Fibroblast of gingiva (primary cell): ENCODE results near the gene LARGE1.

ENCODE experiments used
- DNase-seq: peaks from one replicate; pipeline ENCODE4 v3.0.0-alpha.2; 2011; ENCODE audit warnings: low read depth

The LARGE1 gene

GRCh38 chr22:33658775-33659174 is 261.5 kb downstream of the LARGE1 start:
- peak; percentile 62 for DNase-seq

GRCh38 chr22:33657670-33658069 is 262.6 kb downstream of the LARGE1 start:
- DNase-seq = no peak

DNA sequence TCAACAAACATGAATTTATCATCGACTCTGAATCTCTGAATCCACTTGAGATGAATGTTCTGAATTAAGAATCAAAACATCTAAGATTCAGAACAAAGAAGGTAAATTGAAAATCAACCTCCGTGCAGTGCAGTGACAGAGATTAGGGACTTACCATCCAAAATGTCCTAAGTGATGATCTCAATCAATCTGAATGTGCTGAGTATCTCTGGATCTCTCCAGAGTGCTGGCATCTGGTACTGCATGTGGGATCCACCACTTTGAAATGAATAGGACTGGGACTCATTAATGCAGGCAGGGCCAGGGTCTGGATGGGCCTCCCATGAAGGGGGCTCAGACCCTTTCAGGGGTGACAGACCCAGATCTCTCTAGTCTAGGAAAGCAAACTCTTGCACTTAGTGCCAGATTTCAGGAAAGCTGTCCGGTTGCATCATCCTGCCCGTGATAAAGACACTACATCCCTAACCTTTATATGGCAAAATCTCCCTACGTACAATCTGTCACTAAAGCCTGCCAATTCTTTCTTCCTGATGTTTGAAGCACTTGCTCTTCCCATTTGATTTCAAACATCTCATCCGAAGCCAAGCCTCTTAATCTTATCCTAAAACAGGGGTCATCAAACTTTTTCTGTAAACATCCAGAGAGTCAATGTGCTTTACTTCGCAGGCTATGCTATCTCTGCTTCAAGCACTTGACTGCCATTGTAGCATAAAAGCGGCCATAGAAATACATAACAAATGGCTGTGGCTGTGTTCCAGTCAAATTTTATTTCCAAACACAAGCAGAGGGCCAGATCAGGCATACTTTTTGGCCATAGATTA is 263.3 kb downstream of the LARGE1 start:
- no peak for DNase-seq

DNA sequence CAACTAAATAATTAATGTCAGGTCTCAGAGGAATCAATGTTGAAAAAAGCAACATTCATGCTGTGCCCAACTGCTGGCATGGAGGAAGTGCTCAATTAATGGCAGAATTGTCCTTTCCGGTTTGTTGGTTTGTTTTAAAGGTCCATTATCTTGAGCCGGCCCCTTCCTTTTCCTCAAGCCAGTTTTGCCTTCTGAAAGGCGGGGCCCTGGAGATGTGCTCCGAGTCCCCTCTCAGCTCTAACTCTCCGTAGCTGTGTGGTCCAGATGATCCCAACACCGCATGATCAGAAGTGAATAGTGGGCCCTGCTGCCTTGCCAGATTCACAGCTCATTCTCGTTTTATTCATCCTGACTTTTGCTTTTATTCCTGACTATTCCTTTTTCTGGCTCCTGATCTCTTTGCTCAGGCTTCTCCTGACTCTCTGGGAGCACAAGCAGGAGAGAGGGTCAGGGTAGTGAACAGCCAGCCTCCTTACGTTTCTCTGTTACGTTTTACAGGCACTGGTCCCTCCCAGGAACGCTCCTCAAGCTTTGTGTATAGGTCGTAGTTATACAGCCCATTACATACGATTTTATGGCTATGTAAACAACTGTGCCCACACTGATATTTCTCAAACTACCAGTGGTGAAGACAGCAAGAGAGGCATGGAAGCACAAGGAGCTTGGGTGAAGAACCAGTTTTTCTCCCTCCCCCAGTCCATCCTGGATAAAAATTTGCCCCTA is 265.9 kb downstream of the LARGE1 start:
- no peak for DNase-seq

DNA sequence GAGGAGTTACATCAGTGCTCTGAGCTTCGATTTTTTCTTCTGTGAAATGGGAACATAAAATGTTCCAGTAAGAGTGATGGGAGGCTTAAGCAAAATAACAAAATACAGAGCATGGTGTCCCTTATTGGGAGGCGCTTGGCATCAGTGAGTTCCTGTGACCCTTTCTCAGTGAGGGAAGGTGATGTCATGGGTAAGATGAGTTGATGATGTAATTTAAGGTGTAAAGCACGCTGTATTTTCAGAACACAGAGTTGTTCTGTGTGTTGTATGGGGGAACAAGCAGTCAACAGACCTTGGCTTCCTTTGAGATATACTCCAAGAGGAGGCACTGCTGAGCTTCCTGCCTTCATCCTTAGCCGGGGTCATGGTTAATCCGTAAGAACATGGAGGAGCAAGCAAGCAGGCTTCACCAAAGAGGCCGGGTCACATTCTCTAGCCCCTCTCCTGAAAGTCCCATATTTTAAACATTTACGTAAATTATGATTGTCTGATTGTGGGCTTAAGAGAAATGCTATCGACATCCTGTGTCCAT is 266.7 kb downstream of the LARGE1 start:
- DNase-seq = no peak

DNA sequence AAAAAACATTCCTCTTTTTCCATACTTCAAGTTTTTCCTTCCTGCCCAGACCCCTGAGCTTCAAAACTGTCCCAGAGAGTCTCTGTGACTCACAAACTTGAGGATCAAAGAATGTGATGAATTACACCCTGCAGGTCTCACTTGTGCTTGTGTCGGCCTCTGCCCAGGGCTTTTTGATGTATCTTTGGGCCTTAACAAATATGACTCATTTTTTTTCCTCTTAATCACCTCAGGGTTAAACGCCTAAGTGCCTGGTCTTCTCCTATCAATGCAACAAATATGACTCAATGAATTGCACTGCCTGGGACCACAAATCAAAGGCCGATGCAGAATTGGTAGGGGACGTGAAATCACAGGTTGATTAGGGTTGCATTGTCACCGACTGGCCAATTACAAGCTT is 267.7 kb downstream of the LARGE1 start:
- no peak for DNase-seq

DNA sequence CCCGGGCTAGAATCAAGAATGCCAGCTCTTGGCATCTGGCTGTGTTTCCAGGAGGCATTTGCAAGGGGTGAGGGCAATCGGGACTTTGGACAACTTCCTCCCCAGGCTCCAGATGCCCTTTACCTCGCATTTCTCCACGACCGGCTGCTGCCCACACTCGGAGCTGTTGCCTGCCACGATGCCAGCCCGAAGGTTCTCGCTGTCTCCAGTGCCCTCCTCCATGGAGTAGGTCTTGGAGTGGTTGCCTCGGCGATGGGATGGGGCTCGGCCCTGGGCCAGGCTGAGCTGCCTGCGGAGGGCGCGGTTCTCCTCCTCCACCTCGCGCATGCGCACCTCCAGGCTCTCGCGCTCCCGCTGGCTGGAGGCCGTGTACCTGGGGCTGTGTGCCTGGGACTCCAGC is 270.0 kb downstream of the LARGE1 start:
- DNase-seq = no peak

DNA sequence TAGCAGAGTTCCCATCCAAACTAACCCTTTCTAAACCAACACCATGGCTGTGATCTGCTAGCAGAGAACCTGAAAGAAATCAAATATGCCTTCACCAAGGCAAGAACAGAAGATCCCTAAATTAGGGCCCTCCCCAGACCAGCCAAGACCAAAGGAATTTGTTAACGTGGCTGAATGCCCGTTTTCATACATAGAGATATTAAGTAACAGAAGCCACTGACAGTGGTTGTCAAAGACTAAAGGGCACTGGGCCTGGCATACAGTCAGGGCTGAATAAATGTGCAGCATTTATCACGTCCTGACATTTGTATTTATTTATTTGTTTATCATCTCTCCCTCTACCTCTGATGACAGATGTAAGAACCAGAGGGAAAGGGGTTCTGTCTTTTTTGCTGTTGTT is 271.8 kb downstream of the LARGE1 start:
- DNase-seq = no peak

DNA sequence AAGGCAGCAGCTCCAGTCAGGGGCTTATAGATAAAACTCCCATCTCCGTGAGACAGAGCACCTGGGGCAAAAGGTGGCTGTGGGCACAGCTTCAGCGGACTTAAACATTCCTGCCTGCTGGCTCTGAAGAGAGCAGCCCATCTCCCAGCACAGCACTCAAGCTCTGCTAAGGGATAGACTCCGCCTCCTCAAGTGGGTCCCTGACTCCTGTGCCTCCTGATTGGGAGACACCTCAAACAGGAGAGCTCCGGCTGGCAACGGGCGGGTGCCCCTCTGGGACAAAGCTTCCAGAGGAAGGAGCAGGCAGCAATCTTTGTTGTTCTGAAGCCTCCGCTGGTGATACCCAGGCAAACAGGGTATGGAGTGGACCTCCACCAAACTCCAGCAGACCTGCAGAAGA is 279.4 kb downstream of the LARGE1 start:
- no peak for DNase-seq

- no peak for DNase-seq
These were observed 280.6 kb downstream of the LARGE1 start for GRCh38 chr22:33639588-33640254.

GRCh38 chr22:33635766-33636165 is 284.5 kb downstream of the LARGE1 start:
- DNase-seq = no peak

- DNase-seq = no peak
These were observed 288.5 kb downstream of the LARGE1 start for GRCh38 chr22:33631777-33632176.

DNA sequence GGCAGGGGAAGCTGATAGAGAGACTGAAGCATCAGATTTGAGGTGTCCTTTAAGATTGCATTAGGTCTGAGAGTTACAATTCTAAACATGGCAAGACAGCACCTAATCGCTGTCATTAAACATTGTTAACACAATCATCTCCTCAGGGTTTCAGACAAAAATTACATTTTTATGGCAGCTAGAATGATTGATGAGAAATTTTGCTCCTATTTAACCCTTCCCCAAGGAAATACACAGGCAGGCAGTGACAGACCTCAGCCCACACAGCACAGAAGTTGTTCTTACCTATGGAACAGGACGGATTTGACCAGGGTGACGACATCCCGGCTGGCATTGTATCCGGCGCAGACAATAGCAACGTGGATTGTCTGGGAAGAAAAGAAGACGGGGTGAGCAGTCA is 294.3 kb downstream of the LARGE1 start:
- DNase-seq = no peak

GRCh38 chr22:33620085-33620484 is 300.2 kb downstream of the LARGE1 start:
- no peak for DNase-seq

- DNase-seq = no peak
These were observed 313.8 kb downstream of the LARGE1 start for GRCh38 chr22:33606504-33606903.

- no peak for DNase-seq
These were observed 314.6 kb downstream of the LARGE1 start for GRCh38 chr22:33605666-33606065.

DNA sequence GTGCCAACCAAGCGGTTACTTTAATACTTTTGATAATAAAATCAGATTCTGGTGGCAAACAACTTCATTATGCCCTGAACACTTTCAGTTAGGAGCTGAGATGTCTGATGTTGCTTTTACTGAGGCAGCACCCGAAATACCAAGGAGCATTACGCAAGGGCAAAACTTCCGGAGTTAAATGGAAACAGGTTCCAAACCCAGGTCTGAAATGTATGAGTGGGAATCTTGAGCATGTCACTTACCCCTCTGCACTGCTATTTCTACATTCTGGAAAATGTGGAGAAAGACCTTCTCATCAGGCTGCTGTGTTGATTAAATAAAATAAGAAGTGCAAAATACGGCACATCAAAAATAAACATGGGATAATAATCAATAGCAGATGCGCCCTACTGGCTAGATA is 315.1 kb downstream of the LARGE1 start:
- peak; percentile 34 for DNase-seq

- no peak for DNase-seq
These were observed 319.2 kb downstream of the LARGE1 start for GRCh38 chr22:33601062-33601461.

- DNase-seq = no peak
These were observed 319.7 kb downstream of the LARGE1 start for GRCh38 chr22:33600595-33600994.

GRCh38 chr22:33600113-33600512 is 320.2 kb downstream of the LARGE1 start:
- no peak for DNase-seq

DNA sequence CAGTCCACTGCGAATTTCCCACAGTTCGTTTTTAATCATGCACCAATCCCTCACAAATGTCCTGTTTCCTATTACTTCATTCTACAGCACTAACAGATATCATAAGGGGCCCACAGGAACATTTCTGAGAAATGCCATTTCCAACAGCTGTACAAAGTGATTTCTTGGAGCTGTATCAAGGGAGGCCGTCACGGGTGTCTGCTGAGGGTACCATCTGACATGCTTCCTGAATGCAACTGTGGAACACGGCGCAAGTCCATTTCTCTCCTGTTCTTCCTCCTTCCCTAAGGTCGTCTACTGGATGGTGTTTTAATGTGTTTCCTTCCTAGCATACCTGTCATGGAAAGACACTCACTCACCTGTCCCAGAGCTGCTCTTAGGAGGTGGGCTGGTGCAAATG is 320.7 kb downstream of the LARGE1 start:
- no peak for DNase-seq

DNA sequence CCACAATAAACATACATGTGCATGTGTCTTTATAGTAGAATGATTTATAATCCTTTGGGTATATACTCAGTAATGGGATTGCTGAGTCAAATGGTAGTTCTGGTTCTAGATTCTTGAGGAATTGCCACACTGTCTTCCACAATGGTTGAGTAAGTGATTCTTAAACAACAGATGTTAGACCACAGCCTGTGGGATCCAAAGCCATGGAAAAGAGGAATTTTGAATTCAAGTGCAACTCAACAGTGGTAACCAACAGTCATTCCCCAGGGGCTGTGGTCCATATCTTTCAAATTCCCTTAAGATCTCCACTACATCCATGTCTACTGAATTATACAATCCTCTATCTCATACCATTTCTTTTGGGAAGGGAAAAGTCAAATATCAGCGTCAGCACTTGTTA is 321.5 kb downstream of the LARGE1 start:
- no peak for DNase-seq
